GM19043 (cell line): ENCODE measurements around the gene ALG1.
"Not testable (repeated sequence)": the region's sequence is repeated elsewhere in the genome, so short reads cannot be mapped to it uniquely, and the experiment has no call there.

Experiments used
- ATAC-seq: cut with Tn5 transposase; IDR thresholded peaks from one replicate; pipeline ENCODE4 v1.9.1; 2021; ENCODE audit warnings: low read depth; ENCODE audit not compliant: unreplicated experiment

ALG1 gene

DNA sequence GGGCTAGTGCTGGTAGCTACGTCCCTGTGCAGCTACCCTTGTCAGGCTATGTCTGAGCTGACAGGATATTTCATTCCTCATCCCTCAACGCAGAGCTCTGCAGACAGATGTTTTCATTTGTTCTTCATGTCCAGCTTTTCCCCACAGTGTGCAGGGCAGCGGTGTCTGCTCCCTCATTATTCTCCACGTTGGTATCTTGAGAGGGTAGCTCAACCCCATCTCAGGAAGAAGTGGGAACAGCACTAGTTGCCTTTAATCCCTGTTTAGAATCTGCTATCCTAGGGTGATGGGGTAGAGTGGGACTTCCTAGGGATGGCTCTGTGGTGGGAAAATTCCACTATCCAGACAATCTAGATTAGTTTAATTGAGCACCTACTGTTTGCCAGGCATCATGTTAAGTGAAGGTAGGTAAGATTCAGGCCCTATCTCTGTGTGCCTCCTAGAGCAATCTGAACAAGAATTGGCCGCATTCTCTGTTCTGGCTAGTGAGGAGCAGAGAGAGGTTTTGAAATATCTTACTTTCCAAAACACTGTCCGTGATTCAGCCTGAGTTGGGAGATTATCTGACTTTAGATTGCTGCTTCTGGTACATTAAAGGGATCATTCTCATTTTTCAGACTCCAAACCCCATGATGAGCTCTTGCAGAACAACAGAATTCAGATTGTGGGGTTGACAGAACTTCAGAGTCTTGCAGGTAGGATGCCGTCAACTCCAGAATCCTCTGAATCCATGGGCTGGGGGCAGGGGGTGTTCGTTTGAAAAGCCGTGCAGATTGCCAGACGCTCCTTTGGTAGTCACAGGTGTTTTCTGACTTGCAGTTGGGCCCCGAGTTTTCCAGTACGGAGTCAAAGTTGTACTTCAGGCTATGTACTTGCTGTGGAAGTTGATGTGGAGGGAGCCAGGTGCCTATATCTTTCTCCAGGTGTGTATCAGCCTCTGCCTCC is 963 bp downstream of the ALG1 start:
- ATAC-seq: no peak

DNA sequence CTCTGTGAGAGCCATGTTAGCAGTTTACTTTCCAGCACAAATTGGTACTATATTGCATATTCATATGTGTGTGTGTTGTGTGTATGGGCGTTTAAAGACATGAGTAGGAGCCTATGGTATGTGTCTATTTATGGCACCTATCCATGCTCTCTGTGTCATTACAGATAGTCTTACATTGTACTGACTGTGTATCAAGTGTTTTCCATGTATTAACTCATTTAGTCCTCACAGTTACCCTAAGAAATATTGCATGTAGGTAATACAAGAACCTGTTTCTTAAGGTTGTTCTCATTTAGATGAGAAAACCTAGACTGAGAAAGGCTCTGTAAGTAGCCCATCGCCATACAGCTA is 1.6 kb downstream of the ALG1 start:
- no peak for ATAC-seq

DNA sequence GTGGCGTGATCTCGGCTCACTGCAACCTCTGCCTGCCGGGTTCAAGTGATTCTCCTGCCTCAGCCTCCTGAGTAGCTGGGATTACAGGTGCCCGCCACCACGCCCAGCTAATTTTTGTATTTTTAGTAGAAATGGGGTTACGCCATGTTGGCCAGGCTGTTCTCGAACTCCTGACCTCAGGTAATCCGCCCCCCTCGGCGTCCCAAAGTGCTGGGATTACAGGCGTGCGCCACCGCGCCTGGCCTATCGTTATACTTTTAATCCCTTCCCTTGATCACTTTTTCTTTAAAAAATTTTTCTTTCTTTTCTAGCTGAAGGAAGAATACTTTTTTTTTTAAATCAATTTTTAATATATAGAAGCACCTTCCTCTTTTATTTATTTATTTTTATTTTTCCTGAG is 2.1 kb downstream of the ALG1 start:
- ATAC-seq: not testable (repeated sequence)

DNA sequence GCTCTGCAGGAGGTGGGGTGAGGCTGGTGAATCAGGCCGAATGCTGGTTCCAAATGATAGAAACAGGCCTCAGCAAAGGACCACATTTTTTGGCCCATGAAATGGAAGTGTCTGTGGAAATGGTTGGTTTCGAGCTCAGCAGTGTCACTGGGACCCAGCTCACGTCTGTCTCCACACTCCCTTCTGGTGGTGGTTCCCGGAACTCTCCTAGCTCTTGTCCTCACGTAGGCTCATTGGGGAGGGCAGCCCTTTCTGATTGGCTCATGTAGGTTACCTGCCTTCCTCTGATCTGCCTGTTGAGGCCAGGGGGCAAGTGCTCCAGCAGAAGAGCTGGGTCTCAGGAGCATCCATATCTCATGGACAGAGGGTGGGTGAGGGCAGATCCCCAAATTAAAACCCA is 4.0 kb downstream of the ALG1 start:
- no peak for ATAC-seq

DNA sequence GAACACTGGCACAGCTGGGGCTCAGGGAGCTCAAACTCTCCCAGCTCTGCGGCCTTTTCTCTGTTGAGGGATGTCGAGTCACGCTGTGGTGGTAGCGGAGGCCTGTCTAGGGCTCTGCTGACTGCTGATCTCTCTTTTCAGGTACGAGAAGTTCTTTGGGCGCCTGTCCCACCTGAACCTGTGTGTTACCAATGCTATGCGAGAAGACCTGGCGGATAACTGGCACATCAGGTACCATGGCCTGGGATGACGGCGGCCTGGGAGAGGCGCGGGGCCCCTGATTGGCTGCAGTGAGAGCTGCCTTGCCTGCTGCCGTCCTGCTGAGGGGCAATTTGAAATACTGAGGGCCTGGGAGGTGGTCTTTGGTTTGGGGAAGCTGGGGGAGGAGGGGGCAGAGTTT is 5.7 kb downstream of the ALG1 start:
- no peak for ATAC-seq

DNA sequence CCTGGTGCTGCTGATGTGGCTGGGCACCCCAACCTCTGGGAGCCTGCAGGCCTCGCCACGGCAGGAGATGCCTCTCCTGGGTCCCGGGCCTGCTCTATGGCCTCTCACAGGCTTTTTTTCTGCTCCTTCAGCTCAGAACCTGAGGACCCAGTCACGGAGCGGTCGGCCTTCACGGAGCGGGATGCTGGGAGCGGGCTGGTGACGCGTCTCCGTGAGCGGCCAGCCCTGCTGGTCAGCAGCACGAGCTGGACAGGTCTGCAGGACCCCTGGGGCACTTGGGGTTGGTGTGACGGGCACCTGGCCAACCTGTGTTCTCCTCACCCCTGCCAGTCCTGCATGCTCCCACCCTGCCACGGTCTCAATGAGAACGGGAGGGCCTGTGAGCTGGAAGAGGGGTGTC is 7.0 kb downstream of the ALG1 start:
- no peak for ATAC-seq

DNA sequence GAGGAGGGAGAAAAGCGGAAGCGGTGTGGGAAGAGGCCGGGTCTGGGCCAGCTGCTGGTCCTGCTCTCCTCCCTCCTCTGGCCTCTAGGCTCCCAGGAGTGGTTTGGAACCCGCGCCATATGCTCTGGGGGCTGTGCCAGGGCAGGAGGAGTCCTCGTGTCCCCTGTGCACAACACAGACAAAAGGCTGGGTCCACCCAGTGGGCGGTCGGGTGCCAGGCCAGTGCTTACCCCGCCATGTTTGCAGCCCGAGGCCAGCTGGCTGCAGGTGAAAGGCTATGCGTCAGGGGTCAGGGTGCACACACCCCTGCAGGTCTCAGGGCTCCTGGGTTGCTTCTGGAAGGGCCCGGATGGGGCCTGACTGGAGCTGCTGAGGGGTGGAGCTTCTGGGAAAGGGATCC is 8.8 kb downstream of the ALG1 start:
- ATAC-seq: not testable (repeated sequence)

DNA sequence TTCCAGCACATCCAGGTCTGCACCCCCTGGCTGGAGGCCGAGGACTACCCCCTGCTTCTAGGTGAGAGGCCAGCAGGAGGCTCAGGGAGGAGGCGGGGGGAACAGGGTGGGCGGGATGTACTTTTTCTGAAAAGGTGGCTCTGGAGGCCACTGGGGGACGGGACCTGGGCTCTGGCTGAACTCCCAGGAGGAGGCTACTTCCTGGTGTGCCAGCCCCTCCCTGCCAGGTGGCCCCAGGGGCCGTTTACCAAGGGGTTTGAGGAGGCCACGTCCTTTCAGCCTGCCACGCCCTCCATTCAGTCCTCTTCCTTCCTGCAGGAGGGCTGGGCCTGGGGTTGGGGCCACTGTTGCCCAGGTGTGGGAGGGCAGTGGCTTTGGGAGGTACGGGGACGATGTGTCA is 9.4 kb downstream of the ALG1 start:
- ATAC-seq: not testable (repeated sequence)

DNA sequence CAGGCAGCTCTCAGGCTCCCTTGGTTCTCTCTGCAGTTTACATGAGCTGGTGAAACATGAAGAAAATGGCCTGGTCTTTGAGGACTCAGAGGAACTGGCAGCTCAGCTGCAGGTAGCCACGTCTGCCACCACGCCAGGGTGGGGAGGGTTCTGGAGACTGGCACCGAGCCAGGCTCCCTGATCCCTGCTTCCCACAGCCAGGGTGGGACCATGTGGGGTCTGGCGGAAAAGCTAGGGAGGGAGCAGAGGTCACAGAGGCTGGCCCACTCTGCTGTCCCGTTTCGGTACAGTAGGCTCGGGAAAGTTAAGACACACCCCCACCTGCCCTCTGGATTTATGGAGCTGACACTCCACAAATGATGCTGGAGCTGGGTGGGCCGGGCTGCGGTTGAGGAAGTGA is 12.0 kb downstream of the ALG1 start:
- not testable (repeated sequence) for ATAC-seq

DNA sequence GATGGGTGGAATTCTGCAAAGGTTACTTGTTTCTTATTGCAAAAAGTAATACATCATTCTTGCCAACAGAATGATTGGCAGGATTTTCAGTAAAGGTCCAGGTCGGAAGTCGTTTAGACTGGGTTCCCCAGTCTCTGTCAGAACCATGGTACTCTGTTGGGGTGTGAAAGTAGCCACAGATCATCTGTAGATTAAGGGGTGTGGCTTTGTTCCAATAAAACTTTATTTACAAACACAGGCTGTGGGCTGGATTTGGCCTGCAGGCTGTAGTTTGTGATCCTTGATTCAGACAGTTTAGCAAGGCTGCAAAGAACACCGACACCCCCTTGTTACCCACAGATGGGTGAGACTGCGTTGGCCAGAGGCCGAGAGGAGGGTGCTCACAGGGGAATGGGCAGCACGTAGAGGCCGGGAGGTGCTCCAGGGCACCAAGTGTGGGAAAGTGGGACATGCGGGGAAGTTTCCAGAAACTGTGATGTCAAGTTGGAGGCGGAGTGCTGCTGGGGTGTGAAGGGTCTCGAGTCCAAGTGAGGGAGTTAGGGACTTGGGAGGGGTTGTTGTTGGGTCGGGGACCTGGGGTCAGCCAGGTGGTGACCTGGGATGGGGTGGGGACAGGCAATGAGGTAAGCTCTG is 12.6 kb downstream of the ALG1 start:
- not testable (repeated sequence) for ATAC-seq

DNA sequence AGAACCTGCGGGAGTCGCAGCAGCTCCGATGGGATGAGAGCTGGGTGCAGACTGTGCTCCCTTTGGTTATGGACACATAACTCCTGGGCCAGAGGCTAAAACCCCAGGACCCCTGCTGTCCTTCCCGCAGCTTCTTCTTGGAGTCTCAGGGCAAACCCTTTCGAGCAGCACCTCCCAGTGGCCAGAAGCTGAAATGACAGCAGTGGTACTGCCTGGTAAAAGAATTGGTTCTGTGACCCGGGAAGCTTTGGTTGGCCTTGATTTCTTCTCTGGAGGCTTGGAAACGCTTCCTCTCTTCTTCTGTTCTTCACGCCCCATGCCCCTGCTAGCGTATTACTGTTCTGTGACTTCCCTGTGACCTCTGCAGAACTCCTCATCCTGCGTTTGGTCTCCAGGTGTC is 13.2 kb downstream of the ALG1 start:
- not testable (repeated sequence) for ATAC-seq

DNA sequence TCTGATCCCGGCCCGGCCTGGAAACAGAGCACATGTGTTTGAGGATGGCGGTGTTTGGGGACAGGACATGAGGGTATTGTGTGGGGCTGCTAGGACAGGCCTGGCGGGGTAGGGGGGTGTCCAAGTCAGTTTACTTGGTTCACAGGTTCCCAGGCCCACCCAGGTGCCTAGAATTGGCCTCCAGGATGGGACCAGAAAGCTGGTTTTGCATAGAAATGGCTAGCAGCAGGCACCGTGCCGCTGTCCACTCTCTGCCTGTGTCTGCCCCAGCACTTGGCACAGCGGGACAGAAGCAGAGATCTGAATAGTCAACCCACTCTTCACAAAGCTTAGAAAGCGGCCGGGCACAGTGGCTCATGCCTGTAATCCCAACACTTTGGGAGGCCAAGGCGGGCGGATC is 14.1 kb downstream of the ALG1 start:
- ATAC-seq: not testable (repeated sequence)

DNA sequence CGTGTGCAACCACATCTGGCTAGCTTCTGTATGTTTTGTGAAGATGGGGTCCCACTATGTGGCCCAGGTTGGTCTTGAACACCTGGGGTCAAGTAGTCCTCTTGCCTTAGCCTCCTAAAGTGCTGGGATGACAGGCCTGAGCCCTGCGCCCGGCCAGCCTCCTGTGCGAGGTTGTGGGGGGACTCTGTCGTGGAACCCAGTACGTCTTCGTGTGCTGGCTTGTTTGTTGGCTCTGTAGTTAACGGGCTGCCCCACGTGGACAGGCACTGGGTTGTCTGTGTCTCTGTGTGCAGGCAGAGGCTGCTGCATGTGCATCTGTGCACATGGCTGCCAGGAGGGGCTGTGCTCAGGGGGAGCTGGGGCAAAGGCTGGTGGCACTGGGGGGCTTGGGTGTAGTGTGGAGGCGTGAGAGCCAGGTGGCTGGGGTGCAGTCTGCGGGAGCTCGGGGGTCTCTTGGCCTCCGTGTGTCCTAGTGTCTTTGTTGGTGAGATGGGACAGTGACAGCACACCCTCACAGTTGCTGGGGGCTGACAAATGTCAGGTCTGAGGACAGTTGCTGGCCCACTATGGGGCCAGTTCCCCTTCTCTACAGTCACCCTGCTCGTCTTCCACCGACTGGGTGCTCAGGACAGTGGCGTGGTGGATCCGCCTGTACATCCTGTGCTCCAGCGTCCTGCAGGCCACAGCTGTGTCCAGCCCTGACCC is 16.6 kb downstream of the ALG1 start:
- not testable (repeated sequence) for ATAC-seq

DNA sequence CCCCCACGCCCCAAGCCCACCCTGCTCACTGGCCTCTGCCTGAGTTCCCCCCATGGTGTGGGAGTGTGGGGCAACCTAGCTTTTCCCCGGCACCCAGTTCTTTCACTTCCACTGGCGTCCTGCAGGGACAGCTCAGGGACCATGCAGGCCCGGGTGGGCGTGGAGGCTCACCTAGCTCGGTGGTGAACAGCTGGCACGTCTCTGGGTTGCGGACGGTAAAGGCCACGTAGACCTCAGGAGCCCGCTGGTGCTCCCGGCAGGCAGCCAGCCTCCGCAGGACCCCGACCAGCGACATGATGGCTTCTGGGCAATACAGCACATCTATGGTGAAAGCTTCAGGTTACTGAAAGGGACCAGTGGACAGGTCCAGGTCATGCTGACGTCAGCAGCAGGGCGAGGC is 17.3 kb downstream of the ALG1 start:
- not testable (repeated sequence) for ATAC-seq

DNA sequence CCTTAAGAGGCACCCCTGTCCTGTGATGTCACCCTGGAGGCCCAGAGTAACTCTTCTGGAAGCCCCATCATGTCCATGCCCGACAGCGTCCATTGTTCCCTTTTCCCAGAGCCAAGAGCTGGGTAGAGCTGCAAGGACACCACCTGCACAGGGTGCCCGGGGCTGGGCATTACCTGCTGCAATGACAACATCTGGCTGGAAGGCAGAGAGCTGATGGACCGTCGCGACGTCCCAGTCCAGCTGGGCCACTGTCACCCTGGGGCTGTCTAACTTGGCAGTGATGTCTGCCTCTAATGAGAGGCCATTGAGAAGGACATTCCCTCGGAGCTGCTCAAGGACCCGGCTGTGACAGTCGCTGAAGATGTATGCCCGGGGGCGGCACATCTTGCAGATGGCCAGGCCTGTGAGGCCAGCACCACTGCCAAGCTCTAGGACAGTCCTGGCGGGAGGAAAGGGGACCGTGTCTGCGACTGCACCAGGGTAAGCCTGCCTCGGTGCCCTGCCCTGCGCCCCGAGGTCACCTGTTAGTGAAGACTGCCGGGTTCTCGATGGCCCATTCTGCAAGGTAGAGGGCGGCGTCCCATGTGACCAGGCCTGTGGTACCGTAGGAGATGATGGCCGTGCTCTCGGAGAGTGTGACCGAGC is 18.4 kb downstream of the ALG1 start:
- ATAC-seq: not testable (repeated sequence)

DNA sequence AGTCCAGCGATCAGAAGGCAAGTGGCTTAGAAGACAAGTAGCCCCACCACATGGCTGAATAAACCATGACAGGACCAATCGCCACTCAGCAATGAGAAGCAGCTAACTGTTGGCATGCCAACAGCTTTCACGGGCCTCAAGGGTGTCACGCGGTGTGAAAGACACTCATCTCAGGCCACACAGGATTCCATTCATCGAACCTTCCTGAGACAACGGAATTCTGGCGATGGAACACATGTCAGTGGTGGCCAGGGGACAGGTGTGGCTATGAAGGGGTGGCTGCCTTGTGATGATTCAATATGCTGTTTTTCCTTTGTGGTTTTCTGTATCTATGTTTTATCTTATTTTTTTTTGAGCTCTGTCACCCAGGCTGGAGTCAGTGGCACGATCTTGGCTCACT is 18.9 kb downstream of the ALG1 start:
- not testable (repeated sequence) for ATAC-seq

DNA sequence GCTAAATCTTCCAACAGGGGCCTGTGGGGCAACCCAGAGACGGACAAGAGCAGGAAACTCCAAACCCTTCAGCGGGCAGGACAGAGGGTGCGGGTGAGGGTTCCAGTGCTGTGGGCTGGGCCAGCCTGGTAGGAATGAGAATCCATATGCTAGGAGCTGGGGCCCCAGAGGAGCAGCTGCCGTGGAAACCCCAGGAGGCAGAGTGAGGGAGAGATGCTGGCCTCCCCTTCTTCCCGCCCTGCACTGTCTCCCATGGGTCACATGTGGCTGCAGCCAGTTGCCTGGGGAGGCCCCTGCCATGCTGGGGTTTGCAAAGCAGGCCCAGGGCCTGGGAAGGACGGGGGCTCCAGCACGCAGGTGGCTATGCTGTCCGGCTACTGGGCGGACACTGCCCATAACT is 21.4 kb downstream of the ALG1 start:
- ATAC-seq: not testable (repeated sequence)

DNA sequence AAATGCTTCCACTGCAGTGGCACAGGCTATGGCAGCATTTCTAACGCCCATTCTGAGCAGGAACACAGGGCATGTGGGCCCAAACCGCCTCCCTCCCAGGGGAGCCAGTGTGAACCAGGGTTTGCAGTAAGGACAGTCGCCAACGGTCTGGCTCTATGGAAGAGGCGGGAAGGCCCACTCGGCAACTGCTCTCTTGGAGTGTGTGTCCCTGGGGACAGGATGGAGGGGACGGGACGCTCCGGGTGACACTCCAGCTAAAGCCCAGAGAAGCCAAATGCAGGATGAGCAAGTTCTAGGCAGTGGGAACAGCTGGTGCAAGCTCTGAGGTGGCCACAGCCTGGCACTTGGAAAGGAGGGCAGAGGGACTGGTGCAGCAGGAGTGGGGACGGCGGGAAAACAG is 22.1 kb downstream of the ALG1 start:
- ATAC-seq: not testable (repeated sequence)

DNA sequence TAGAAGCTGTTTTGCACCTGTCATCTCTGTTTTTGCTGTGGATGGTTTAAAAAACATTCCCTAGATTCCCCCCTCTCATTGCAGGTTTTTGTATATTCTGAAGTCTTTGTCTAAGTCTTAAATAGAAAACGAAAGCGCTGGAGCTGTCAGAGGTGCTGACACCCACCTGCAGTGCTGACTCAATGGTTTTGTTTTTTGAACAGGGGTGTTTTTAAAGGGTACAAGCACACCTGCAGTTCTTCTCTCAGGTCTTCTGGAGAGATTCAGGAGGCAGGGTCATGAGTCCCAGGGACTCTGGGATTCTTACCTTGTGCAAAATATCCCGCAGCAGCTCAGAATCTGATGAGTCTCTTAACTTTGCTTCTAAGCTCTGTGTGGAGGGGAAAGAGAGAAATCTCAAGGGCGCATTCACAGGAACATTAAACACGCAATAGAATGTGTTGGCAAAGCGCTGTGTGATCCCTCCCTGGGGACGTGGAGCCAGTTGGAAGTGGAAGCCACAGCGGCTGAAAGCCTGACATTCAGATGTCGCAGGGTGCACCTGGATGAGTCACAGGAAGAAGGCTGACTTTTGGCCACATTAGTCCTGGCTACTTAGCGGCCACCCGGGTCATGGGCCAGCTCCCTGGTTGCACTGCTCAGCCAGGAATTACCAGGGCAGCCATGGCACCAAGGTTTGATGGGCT is 23.6 kb downstream of the ALG1 start:
- ATAC-seq: not testable (repeated sequence)

DNA sequence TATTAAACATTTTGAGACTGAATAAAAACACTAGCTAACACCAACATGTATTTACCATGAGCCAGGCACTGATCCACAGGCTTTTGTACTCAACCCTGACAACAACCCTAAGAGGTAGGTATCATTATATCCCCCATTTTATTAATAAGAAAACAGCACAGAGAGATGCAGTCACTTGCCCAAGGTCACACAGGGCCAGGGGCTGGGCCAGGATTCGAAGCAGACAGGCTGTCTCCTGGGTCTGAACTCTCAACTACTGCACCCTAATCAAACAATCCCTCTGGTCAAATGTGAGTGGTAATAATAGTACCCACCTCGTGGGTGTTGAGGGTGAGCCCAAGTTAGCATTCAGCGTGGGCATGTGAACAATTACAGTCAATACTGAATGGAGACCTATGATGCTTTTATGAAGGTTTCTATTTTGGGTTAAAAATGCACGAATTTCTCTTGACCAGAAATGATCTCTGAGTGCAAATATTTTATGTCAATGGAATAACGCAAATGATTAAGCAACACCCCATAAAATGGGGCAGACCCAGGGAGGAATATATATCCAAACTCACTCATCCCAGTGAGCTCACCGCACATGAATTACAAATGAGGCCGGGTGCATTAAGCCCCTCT is 24.9 kb downstream of the ALG1 start:
- ATAC-seq: not testable (repeated sequence)
